HepG2 (cell line): ENCODE results near the gene GABRA4.

Experiments
- HOXD1 ChIP-seq: sonication (generic); formaldehyde crosslinking; IDR thresholded peaks from 2 replicates; pipeline ENCODE4 v1.5.0; 2020; ENCODE audit warnings: missing genetic modification reagents
- MXI1 ChIP-seq: IDR thresholded peaks from 3 replicates; pipeline ENCODE4 v1.6.1; 2012; ENCODE audit warnings: low read depth, low read length, inconsistent platforms, borderline replicate concordance
- POLR2AphosphoS5 ChIP-seq: IDR thresholded peaks from 2 replicates; pipeline ENCODE4 v1.6.1; 2012; ENCODE audit warnings: low read depth, low read length
- ZBTB37 ChIP-seq: sonication (generic); formaldehyde crosslinking; IDR thresholded peaks from 2 replicates; pipeline ENCODE4 v1.4.0; 2020; ENCODE audit warnings: mild to moderate bottlenecking, missing genetic modification reagents
- ZFX ChIP-seq: sonication (generic); formaldehyde crosslinking; IDR thresholded peaks from 2 replicates; pipeline ENCODE4 v1.4.0; 2020; ENCODE audit warnings: mild to moderate bottlenecking, low read depth, missing genetic modification reagents, moderate library complexity
- ZNF780A ChIP-seq: sonication (generic); formaldehyde crosslinking; IDR thresholded peaks from 2 replicates; pipeline ENCODE4 v1.8.0; 2022; ENCODE audit warnings: mild to moderate bottlenecking, missing genetic modification reagents, moderate library complexity
- ZZZ3 ChIP-seq: sonication (generic); formaldehyde crosslinking; IDR thresholded peaks from 2 replicates; pipeline ENCODE4 v1.4.0; 2020; ENCODE audit warnings: missing genetic modification reagents, mild to moderate bottlenecking, borderline replicate concordance

GRCh38 chr4:46986922-46987638 is 6.3 kb downstream of the GABRA4 start:
- TF ChIP-seq ZZZ3 (CRISPR knock-in tag), result no peak
- TF ChIP-seq ZBTB37 (CRISPR knock-in tag), result no peak
- TF ChIP-seq HOXD1 (CRISPR knock-in tag), result no peak
- no peak for TF ChIP-seq ZNF780A
- TF ChIP-seq POLR2AphosphoS5, result no peak
- no peak for TF ChIP-seq MXI1
- no peak for TF ChIP-seq ZFX
